Psoas muscle (tissue), 8 donors: ENCODE measurements around the gene CCDC91. TPM values are rescaled to one million over a fixed set of nuclear protein-coding genes. Genes with fewer than 3 reads are reported as not detected.

ENCODE experiments used
- ATAC-seq, 4 donors: fragments of 200-7000 bp; cut with Tn5 transposase; one replicate each; pipeline ENCODE4 v1.9.1; 2020; ENCODE audit warnings: moderate library complexity in 3 of 4, mild to moderate bottlenecking in 2 of 4
- DNase-seq, 2 donors: peaks; one replicate each; pipeline ENCODE4 v3.0.0-alpha.2; 2020
- H3K27ac ChIP-seq: fragments of 200-600 bp; one replicate; pipeline ENCODE4 v1.8.0; 2022
- H3K27me3 ChIP-seq, 3 donors: fragments of 200-600 bp in 1 of 3; one replicate each; pipeline versions ENCODE4 v1.6.1 to v1.8.0; 2013 to 2022; ENCODE audit warnings: low read length in 2 of 3, mild to moderate bottlenecking in 2 of 3, moderate library complexity in 1 of 3; ENCODE audit not compliant: insufficient read depth in 3 of 3
- H3K36me3 ChIP-seq, 2 donors: fragments of 200-600 bp in 1 of 2; one replicate each; pipeline versions ENCODE4 v1.6.1 to v1.8.0; 2013 to 2022; ENCODE audit warnings: low read depth in 1 of 2, mild to moderate bottlenecking in 1 of 2, moderate library complexity in 1 of 2; ENCODE audit not compliant: insufficient read depth in 1 of 2
- H3K4me1 ChIP-seq: fragments of 200-600 bp; one replicate; pipeline ENCODE4 v1.8.0; 2022
- H3K4me3 ChIP-seq: fragments of 200-600 bp; one replicate; pipeline ENCODE4 v1.8.0; 2022; ENCODE audit warnings: mild to moderate bottlenecking
- H3K9me3 ChIP-seq: fragments of 200-600 bp; one replicate; pipeline ENCODE4 v1.8.0; 2022
- CTCF ChIP-seq: fragments of 200-600 bp; IDR thresholded peaks from one replicate; pipeline ENCODE4 v1.8.0; 2022; ENCODE audit warnings: antibody characterized with exemption
- WGBS, 3 donors: extraction: QIAGEN DNeasy Blood & Tissue Kit; methylation state at CpG; one replicate each; pipeline versions ENCODE4 v1.1.6 to v1.1.7; 2013; 5-methylcytosine and 5-hydroxymethylcytosine counted together
- intact Hi-C, 2 donors: fragments of 100-400 bp; cut with DNase I; formaldehyde crosslinking; loops; one replicate each; pipeline versions ENCODE4 v1.11.0 to v1.14.2; 2022
- polyA plus RNA-seq, 3 donors: library from polyadenylated mRNA; stranded (reverse); fragments of 200-250 nt; gene quantifications; one replicate each; pipeline ENCODE4 v1.2.3, GENCODE V29; 2013
- total RNA-seq, 4 donors: library from RNA; stranded (reverse); fragmentation: NEBNext Ultra II Directional in 2 of 4; extraction: Animal tissue kit (Norgen Biotek cat#: 25700) in 2 of 4; gene quantifications; one replicate each; pipeline versions ENCODE4 v1.2.1 to v1.2.4, GENCODE V29; 2021 to 2023
- donor health status: healthy with polysubstance abuse.
- donor health status: DM: no; HTN: no; CAD: no; lungs with moderate emphysema.
- donor health status: Bipolar disorder and iron deficiency.
- donor health status: healthy.
- donor health status: DM: yes; HTN: yes; CAD: no.
- donor health status: DM: no; HTN: no; CAD: no.
- donor health status: DM: no; HTN: no; CAD: no.
- donor health status: DM: yes; HTN: yes; CAD: no.

Gene CCDC91
- total and polyA plus RNA-seq, 7 donors = 18.4 to 47.2 (median 36.2) TPM

GRCh38 chr12:28415755-28416154 is 225.5 kb downstream of the CCDC91 start:
- ATAC-seq = no peak
- WGBS, 3 donors = 17 to 20% (median 18%) methylated on average over 1 of the region's 1 CpG
- H3K4me1 ChIP-seq = no peaks in the 10 kb centered on the region
- TF ChIP-seq CTCF = no peak
- H3K9me3 ChIP-seq = no peaks in the 10 kb centered on the region
- H3K36me3 ChIP-seq = no peaks in the 10 kb centered on the region
- H3K27ac ChIP-seq = no peak overlapping the region
- intact Hi-C loops = no loop called here
- H3K27me3 ChIP-seq = no peaks in the 10 kb centered on the region
- no peak overlapping the region for H3K4me3 ChIP-seq
- no peak for DNase-seq

GRCh38 chr12:28421374-28421773 is 231.1 kb downstream of the CCDC91 start:
- TF ChIP-seq CTCF = no peak

GRCh38 chr12:28424965-28425364 is 234.7 kb downstream of the CCDC91 start:
- Histone ChIP-seq H3K4me1 (no peaks in the 10 kb centered on the region), H3K4me3 (no peak overlapping the region), H3K36me3 (no peaks in the 10 kb centered on the region), H3K27me3 (no peaks in the 10 kb centered on the region), H3K9me3 (no peaks in the 10 kb centered on the region), H3K27ac (no peak overlapping the region)
- DNase-seq = no peak
- TF ChIP-seq CTCF = no peak
- 38 to 47% (median 39%) methylated on average over 3 of the region's 3 CpGs for WGBS, 3 donors
- intact Hi-C loops = no loop called here
- no peak for ATAC-seq

More at GRCh38 chr12:28421374-28421773, 231.1 kb downstream of the CCDC91 start:
- Histone ChIP-seq H3K4me1 (no peaks in the 10 kb centered on the region), H3K27me3 (no peaks in the 10 kb centered on the region), H3K36me3 (no peaks in the 10 kb centered on the region), H3K4me3 (no peak overlapping the region), H3K9me3 (no peaks in the 10 kb centered on the region), H3K27ac (no peak overlapping the region)
- 98 to 100% (median 100%) methylated on average over 1 of the region's 1 CpG for WGBS, 3 donors
- DNase-seq = no peak
- ATAC-seq = no peak
- intact Hi-C loops = no loop called here

- H3K9me3 ChIP-seq = no peaks in the 10 kb centered on the region
- intact Hi-C loops = no loop called here
- H3K27ac ChIP-seq = no peak overlapping the region
- no peaks in the 10 kb centered on the region for H3K36me3 ChIP-seq
- no peaks in the 10 kb centered on the region for H3K4me1 ChIP-seq
- no peaks in the 10 kb centered on the region for H3K27me3 ChIP-seq
- ATAC-seq (no peak), DNase-seq (no peak)
- no peak for TF ChIP-seq CTCF
- no peak overlapping the region for H3K4me3 ChIP-seq
Measured at GRCh38 chr12:28425526-28425925, 235.3 kb downstream of the CCDC91 start.

GRCh38 chr12:28427046-28427445 is 236.8 kb downstream of the CCDC91 start:
- TF ChIP-seq CTCF = no peak
- Histone ChIP-seq H3K9me3 (no peaks in the 10 kb centered on the region), H3K4me1 (no peaks in the 10 kb centered on the region), H3K36me3 (no peaks in the 10 kb centered on the region), H3K27ac (no peak overlapping the region), H3K4me3 (no peak overlapping the region), H3K27me3 (no peaks in the 10 kb centered on the region)
- 95 to 100% (median 99%) methylated on average over 3 of the region's 3 CpGs for WGBS, 3 donors
- ATAC-seq = no peak
- DNase-seq = no peak
- intact Hi-C loops = no loop called here
